Lower leg skin (tissue), 4 donors: Measurements from ENCODE around the gene CELF3. TPM values are rescaled to one million over a fixed set of nuclear protein-coding genes. Genes with fewer than 3 reads are reported as not detected.

ENCODE experiments used
- DNase-seq, 2 donors: peaks; one replicate each; pipeline ENCODE4 v3.0.0-alpha.2; 2019; ENCODE audit warnings: low spot score in 2 of 2
- H3K4me3 ChIP-seq: fragments of 200-600 bp; sonication (generic); 2 replicates; pipeline ENCODE4 v1.5.1; 2017; ENCODE audit warnings: mild to moderate bottlenecking, low read depth; ENCODE audit not compliant: poor library complexity, severe bottlenecking
- CTCF ChIP-seq, 3 donors: fragments of 450-650 bp; IDR thresholded peaks; one replicate each; pipeline ENCODE4 v1.5.1; 2016; ENCODE audit warnings: antibody characterized with exemption in 3 of 3, mild to moderate bottlenecking in 3 of 3, moderate library complexity in 2 of 3
- POLR2A ChIP-seq, 2 donors: fragments of 450-650 bp; IDR thresholded peaks; one replicate each; pipeline ENCODE4 v1.6.1; 2016 to 2017; ENCODE audit warnings: antibody characterized with exemption in 2 of 2, mild to moderate bottlenecking in 1 of 2, moderate library complexity in 1 of 2
- WGBS, 2 donors: methylation state at CpG; one replicate each; pipeline ENCODE4 v1.1.5; 2018; 5-methylcytosine and 5-hydroxymethylcytosine counted together
- intact Hi-C: fragments of 100-400 bp; cut with DNase I; formaldehyde crosslinking; loops from one replicate; pipeline ENCODE4 v1.15.0; 2023; ENCODE audit warnings: low total_unique reads
- total RNA-seq, 4 donors: library from RNA; depleted of rRNA; stranded (reverse); fragments of >200 nt; gene quantifications; one replicate each; pipeline ENCODE4 v1.1.0, GENCODE V29; 2016

The CELF3 gene
- total RNA-seq, 4 donors from 2014 or later: not detected

DNA sequence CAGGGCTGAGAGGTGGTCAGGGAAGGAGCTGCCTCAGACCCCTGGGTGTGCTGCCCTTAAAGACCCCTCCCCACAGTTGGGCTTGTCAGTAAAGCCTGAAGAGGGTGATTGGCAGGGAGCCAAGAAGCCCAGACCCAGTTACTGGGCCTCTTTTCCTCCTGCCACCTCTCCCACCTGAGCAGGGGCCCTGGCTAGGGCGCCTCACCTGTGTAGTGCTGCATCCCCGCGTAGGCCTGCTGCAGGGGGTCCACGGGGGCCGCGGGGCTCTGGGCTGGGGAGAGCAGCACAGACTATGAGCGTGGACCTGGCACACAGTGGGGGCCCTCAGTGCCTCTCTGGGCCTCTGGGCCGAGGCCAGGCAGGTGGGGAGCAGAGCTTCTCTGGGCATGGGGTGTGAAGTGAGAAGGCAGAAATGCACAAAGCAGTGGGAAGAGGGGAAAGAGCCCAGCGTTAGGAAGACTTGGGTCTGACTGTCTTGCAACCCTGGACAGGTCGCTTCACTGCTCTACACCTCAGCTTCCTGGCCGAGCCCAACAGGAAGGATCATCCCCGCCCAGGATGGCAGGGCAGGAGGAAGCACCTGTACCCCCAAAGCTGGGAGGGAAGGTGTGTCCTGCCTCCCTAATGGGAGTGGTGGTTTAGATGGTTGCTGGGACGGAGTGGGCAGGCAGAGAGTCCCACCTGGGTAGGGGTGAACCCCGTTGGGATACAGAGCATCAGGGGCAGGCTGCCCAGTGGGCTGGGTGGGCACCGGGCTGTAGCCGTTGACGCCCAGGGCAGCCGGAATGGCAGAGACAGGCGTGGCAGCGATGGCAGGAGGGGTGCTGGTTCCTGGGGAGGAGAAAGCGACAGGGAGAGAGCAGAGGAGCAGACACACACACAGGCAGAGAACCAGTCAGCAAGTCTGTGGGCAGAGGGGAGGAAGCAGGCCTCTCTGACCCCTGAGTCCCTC, 9.9 kb downstream of the CELF3 start:
- 67 to 74% methylated on average over 21 of the region's 21 CpGs for WGBS, 2 donors
- TF ChIP-seq CTCF (IDR thresholded peaks at IDR 0.05) (no peak), POLR2A (IDR thresholded peaks at IDR 0.05) (no peak)
- intact Hi-C loops: no loop called here
- H3K4me3 ChIP-seq: no peak overlapping the region
- peak in 1 of 2 donors; percentile 77 for DNase-seq

DNA sequence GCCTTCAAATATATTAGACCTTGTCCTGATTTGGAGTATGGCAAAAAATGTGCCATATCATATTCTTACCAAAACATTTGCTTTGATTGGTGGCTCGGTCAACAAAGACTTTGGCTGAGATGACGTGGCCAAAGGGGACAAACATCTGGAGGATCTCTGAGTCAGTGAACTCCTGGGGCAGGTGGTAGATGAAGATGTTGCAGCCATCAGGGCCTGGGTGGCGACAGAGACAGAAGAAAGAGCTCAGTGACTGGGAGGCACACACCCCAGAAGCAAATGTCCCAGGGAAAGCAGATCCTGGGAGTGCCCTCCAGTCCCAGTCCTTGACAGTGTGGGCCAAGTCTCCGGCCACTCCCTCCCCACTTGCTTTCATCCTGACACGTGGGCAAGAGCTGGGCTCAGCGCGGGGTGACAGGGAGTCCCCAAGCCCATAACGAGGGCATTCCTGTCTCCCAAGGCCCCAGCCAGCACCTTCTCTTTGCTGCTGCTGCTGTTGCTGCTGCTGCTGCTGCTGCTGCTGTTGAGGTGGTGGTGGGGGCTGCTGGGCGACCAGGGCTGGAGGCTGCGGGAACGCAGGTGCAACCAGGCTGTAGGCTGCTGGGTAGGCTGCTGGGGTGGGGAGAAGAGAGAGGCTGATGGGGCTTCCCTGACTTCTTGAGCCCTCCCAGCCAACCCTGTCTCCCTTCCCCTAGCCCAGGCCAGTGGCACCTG, 10.7 kb downstream of the CELF3 start:
- peak in 1 of 2 donors; percentile 71 for DNase-seq
- WGBS, 2 donors: 58 to 62% methylated on average over 11 of the region's 11 CpGs
- intact Hi-C loops: no loop called here
- H3K4me3 ChIP-seq: no peak overlapping the region
- TF ChIP-seq CTCF (IDR thresholded peaks at IDR 0.05): no peak
- no peak for TF ChIP-seq POLR2A (IDR thresholded peaks at IDR 0.05)

GRCh38 chr1:151705146-151705545, 11.5 kb downstream of the CELF3 start:
- intact Hi-C loops: no loop called here

DNA sequence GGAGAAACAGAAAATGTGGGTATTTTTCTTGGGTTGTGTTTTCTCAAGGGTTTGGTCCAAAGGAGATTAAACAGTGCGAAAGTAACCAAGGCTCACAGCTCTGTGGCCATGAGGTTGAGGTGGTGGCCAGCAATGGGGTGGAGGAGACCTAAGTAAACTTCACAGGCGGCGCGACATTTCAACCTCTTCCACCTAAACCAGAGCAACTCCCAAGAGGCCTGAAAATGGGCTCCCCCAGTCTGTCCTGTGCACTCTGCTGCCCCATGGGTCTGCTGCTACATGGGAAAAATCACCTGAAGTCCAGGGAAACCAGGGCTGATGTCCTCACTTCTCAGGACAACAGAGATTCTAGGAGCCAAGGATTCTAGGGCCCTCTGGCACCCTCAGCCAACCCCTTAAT, 12.4 kb downstream of the CELF3 start:
- intact Hi-C loops: no loop called here
- WGBS, 2 donors: 66 to 73% methylated on average over 4 of the region's 4 CpGs

More at GRCh38 chr1:151705146-151705545, 11.5 kb downstream of the CELF3 start:
- no peak overlapping the region for H3K4me3 ChIP-seq
- DNase-seq: peak in 1 of 2 donors; percentile 75
- TF ChIP-seq POLR2A (IDR thresholded peaks at IDR 0.05): no peak
- TF ChIP-seq CTCF (IDR thresholded peaks at IDR 0.05): no peak
- 76 to 90% methylated on average over 7 of the region's 7 CpGs for WGBS, 2 donors

GRCh38 chr1:151703813-151704212, 12.8 kb downstream of the CELF3 start:
- 76 to 82% methylated on average over 17 of the region's 17 CpGs for WGBS, 2 donors
- TF ChIP-seq POLR2A (IDR thresholded peaks at IDR 0.05): no peak
- no peak for TF ChIP-seq CTCF (IDR thresholded peaks at IDR 0.05)
- peak in 1 of 2 donors; percentile 82 for DNase-seq
- no peak overlapping the region for H3K4me3 ChIP-seq
- intact Hi-C loops: no loop called here

More for the DNA sequence above, 12.4 kb downstream of the CELF3 start:
- TF ChIP-seq CTCF (IDR thresholded peaks at IDR 0.05): no peak
- no peak for TF ChIP-seq POLR2A (IDR thresholded peaks at IDR 0.05)
- H3K4me3 ChIP-seq: no peak overlapping the region
- DNase-seq: peak in 1 of 2 donors; percentile 69
